Astrocyte (in vitro differentiated cells and primary cell): ENCODE measurements around the gene PLA1A. TPM values are rescaled to one million over a fixed set of nuclear protein-coding genes. Genes with fewer than 3 reads are reported as not detected.

ENCODE experiments used
- DNase-seq: peaks from one replicate; pipeline ENCODE4 v3.0.0-alpha.2; 2010; ENCODE audit warnings: low read depth
- FAIRE-seq: peaks from 2 replicates; lab custom pipeline; 2011; peaks lifted over from hg19 to GRCh38; lab: Jason Lieb, UNC
- H2AFZ ChIP-seq: 2 replicates; pipeline ENCODE4 v1.6.0; 2012; ENCODE audit warnings: low read depth, low read length, inconsistent platforms
- H3K27ac ChIP-seq: 2 replicates; pipeline ENCODE4 v1.5.1; 2011; ENCODE audit warnings: low read depth, low read length, inconsistent platforms
- H3K27me3 ChIP-seq: 2 replicates; pipeline ENCODE4 v1.6.0; 2011; ENCODE audit warnings: low read length, inconsistent platforms; ENCODE audit not compliant: insufficient read depth
- H3K36me3 ChIP-seq: 2 replicates; pipeline ENCODE4 v1.5.1; 2011; ENCODE audit warnings: low read length, inconsistent platforms; ENCODE audit not compliant: insufficient read depth
- H3K4me1 ChIP-seq: 2 replicates; pipeline ENCODE4 v1.5.1; 2011; ENCODE audit warnings: low read length, inconsistent platforms; ENCODE audit not compliant: insufficient read depth
- H3K4me2 ChIP-seq: 2 replicates; pipeline ENCODE4 v1.6.0; 2012; ENCODE audit warnings: low read length, inconsistent platforms
- H3K4me3 ChIP-seq: 2 replicates; pipeline ENCODE4 v1.5.1; 2011; ENCODE audit warnings: low read depth, mild to moderate bottlenecking, low read length, inconsistent platforms; ENCODE audit not compliant: insufficient read depth
- H3K79me2 ChIP-seq: 2 replicates; pipeline ENCODE4 v1.6.0; 2012; ENCODE audit warnings: mild to moderate bottlenecking, low read length, inconsistent platforms; ENCODE audit not compliant: insufficient read depth
- H3K9ac ChIP-seq: 2 replicates; pipeline ENCODE4 v1.6.0; 2012; ENCODE audit warnings: mild to moderate bottlenecking, low read length, inconsistent platforms
- H3K9me3 ChIP-seq: 2 replicates; pipeline ENCODE4 v1.5.1; 2012; ENCODE audit warnings: low read depth, mild to moderate bottlenecking, low read length, inconsistent platforms; ENCODE audit not compliant: insufficient read depth
- H4K20me1 ChIP-seq: 2 replicates; pipeline ENCODE4 v1.6.0; 2012; ENCODE audit warnings: low read length, inconsistent platforms; ENCODE audit not compliant: insufficient read depth
- H3K27ac Mint-ChIP-seq: one replicate; pipeline ENCODE4 v1.8.0; 2021; ENCODE audit warnings: mild to moderate bottlenecking, mixed read lengths; ENCODE audit not compliant: unreplicated experiment
- H3K27me3 Mint-ChIP-seq: one replicate; pipeline ENCODE4 v1.8.0; 2021; ENCODE audit warnings: low read depth, mixed read lengths; ENCODE audit not compliant: unreplicated experiment
- H3K36me3 Mint-ChIP-seq: one replicate; pipeline ENCODE4 v1.8.0; 2021; ENCODE audit warnings: low read depth, mixed read lengths; ENCODE audit not compliant: unreplicated experiment
- H3K4me1 Mint-ChIP-seq: one replicate; pipeline ENCODE4 v1.8.0; 2021; ENCODE audit warnings: low read depth, mixed read lengths; ENCODE audit not compliant: unreplicated experiment
- H3K4me3 Mint-ChIP-seq: one replicate; pipeline ENCODE4 v1.8.0; 2021; ENCODE audit warnings: mild to moderate bottlenecking, moderate library complexity, mixed read lengths; ENCODE audit not compliant: unreplicated experiment
- H3K9me3 Mint-ChIP-seq: one replicate; pipeline ENCODE4 v1.8.0; 2021; ENCODE audit warnings: mild to moderate bottlenecking, mixed read lengths; ENCODE audit not compliant: unreplicated experiment
- EZH2 ChIP-seq: IDR thresholded peaks from 2 replicates; pipeline ENCODE4 v1.6.1; 2012; ENCODE audit warnings: mild to moderate bottlenecking, low read length, inconsistent platforms; ENCODE audit not compliant: insufficient read depth
- total RNA-seq: library from RNA; stranded (reverse); gene quantifications from 2 replicates; pipeline ENCODE4 v1.2.1, GENCODE V29; 2021
- TF ChIP-seq, protein P1 (sequence below): IDR thresholded peaks from 2 replicates; pipeline ENCODE4 v1.5.1; 2011; ENCODE audit warnings: low read depth, mild to moderate bottlenecking, inconsistent platforms, low read length, moderate library complexity; ENCODE audit not compliant: insufficient read depth

PLA1A gene
- total RNA-seq, 1 donor from 2014 or later: 0.91 TPM

DNA sequence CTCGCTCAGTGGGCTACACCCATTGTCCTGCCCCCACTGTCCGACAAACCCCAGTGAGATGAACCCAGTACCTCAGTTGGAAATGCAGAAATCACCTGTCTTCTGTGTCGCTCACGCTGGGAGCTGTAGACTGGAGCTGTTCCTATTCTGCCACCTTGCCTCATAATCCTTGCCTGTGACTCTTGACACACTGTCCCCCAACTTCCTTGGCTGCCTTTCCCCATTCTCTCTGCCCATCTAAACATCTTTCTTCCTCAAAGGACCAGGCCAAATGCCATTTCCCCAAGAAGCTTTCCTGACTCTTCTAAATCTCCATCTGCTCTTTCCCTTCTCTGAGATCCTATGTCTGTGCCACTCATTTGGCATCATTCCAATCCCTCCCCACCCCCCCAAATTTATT lies 28.5 kb upstream of the PLA1A start:
- no peak overlapping the region for H3K4me3 ChIP-seq
- no peaks in the 10 kb centered on the region for H3K36me3 ChIP-seq
- DNase-seq (no peak), FAIRE-seq (no peak)
- H3K4me2 ChIP-seq: no peak overlapping the region
- TF ChIP-seq, protein P1, sequence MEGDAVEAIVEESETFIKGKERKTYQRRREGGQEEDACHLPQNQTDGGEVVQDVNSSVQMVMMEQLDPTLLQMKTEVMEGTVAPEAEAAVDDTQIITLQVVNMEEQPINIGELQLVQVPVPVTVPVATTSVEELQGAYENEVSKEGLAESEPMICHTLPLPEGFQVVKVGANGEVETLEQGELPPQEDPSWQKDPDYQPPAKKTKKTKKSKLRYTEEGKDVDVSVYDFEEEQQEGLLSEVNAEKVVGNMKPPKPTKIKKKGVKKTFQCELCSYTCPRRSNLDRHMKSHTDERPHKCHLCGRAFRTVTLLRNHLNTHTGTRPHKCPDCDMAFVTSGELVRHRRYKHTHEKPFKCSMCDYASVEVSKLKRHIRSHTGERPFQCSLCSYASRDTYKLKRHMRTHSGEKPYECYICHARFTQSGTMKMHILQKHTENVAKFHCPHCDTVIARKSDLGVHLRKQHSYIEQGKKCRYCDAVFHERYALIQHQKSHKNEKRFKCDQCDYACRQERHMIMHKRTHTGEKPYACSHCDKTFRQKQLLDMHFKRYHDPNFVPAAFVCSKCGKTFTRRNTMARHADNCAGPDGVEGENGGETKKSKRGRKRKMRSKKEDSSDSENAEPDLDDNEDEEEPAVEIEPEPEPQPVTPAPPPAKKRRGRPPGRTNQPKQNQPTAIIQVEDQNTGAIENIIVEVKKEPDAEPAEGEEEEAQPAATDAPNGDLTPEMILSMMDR: no peak
- TF ChIP-seq EZH2: no peak
- no peak overlapping the region for H3K9ac ChIP-seq
- no peaks in the 10 kb centered on the region for H3K4me1 ChIP-seq
- Mint-ChIP-seq H3K4me1 (no peaks in the 10 kb centered on the region), H3K4me3 (no peak overlapping the region), H3K9me3 (peaks cover 6% of the 10 kb centered on the region), H3K27ac (no peak overlapping the region), H3K36me3 (no peaks in the 10 kb centered on the region), H3K27me3 (peaks cover 7% of the 10 kb centered on the region)
- H3K27ac ChIP-seq: no peak overlapping the region
- no peaks in the 10 kb centered on the region for H3K9me3 ChIP-seq
- no peak overlapping the region for H2AFZ ChIP-seq
- no peaks in the 10 kb centered on the region for H3K27me3 ChIP-seq
- H3K79me2 ChIP-seq: no peaks in the 10 kb centered on the region
- H4K20me1 ChIP-seq: no peaks in the 10 kb centered on the region

DNA sequence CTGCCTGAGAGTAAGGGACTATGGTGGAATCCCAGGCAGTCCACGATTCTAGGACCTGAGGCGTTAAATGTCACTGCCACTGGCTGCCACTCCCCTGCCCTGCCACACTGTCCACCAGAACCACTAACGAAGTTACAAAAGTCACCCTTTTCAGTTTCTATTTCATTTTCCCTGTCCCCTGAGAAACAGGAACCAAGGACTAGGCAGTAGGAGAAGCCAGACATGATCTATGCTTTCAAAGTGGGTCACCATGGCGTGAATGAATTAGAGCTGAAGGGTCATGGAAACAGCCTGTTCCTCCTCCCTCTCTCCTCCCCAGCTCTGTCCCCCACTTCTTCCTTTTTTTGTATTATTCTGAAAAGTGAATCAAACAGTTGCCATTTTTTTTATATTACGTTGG lies 27.5 kb upstream of the PLA1A start:
- no peaks in the 10 kb centered on the region for H3K36me3 Mint-ChIP-seq
- no peak overlapping the region for H3K9ac ChIP-seq
- H3K27ac ChIP-seq: no peak overlapping the region
- H3K9me3 Mint-ChIP-seq: peaks cover 6% of the 10 kb centered on the region
- FAIRE-seq: no peak
- no peak overlapping the region for H3K27ac Mint-ChIP-seq
- H3K4me1 ChIP-seq: no peaks in the 10 kb centered on the region
- H2AFZ ChIP-seq: no peak overlapping the region
- no peaks in the 10 kb centered on the region for H4K20me1 ChIP-seq
- DNase-seq: no peak
- peaks cover 7% of the 10 kb centered on the region for H3K27me3 Mint-ChIP-seq
- H3K4me1 Mint-ChIP-seq: no peaks in the 10 kb centered on the region
- H3K4me3 ChIP-seq: no peak overlapping the region
- no peaks in the 10 kb centered on the region for H3K36me3 ChIP-seq
- TF ChIP-seq, protein P1: no peak
- TF ChIP-seq EZH2: no peak
- no peaks in the 10 kb centered on the region for H3K9me3 ChIP-seq
- no peaks in the 10 kb centered on the region for H3K79me2 ChIP-seq
- H3K27me3 ChIP-seq: no peaks in the 10 kb centered on the region
- H3K4me2 ChIP-seq: no peak overlapping the region
- no peak overlapping the region for H3K4me3 Mint-ChIP-seq

DNA sequence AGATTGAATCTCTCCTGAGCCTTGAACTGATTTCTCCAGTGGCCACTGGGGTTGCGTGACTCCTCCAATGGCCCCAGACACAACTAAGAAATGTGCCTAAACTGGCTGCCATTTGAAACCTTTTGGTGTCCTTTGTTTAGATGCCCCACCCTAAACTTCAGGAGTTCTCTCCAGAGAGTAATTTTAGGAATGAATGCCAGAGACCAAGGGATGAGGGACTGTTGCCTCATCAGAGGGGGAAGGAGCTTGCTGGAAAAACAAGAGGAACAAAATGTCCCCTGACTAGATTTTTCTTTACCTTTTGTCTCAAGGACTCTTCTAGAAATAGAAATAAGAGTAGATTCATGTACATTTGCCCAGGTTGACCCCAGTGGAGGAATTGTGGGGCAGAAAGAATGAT lies 26.5 kb upstream of the PLA1A start:
- H2AFZ ChIP-seq: no peak overlapping the region
- Mint-ChIP-seq H3K36me3 (no peaks in the 10 kb centered on the region), H3K4me1 (no peaks in the 10 kb centered on the region)

More for the DNA sequence above, 26.5 kb upstream of the PLA1A start:
- Histone ChIP-seq H3K9me3 (no peaks in the 10 kb centered on the region), H3K4me2 (no peak overlapping the region), H3K4me1 (no peaks in the 10 kb centered on the region), H3K79me2 (no peaks in the 10 kb centered on the region), H3K4me3 (no peak overlapping the region), H3K36me3 (no peaks in the 10 kb centered on the region), H4K20me1 (no peaks in the 10 kb centered on the region), H3K27me3 (no peaks in the 10 kb centered on the region), H3K27ac (no peak overlapping the region), H3K9ac (no peak overlapping the region)
- H3K27me3 Mint-ChIP-seq: peaks cover 6% of the 10 kb centered on the region
- FAIRE-seq (no peak), DNase-seq (no peak)
- H3K9me3 Mint-ChIP-seq: peaks cover 6% of the 10 kb centered on the region
- H3K4me3 Mint-ChIP-seq: no peak overlapping the region
- no peak for TF ChIP-seq EZH2
- TF ChIP-seq, protein P1: no peak
- H3K27ac Mint-ChIP-seq: no peak overlapping the region
